ENCODE results near the gene VDAC1. TPM values are rescaled to one million over a fixed set of nuclear protein-coding genes. Genes with fewer than 3 reads are reported as not detected.
"Not testable (repeated sequence)": the region's sequence is repeated elsewhere in the genome, so short reads cannot be mapped to it uniquely, and the experiment has no call there.

VDAC1 gene
- total RNA-seq, 1 donor from 2014 or later = 158 TPM

- Mint-ChIP-seq H3K4me1 (peaks cover 69% of the 10 kb centered on the region), H3K27ac (peak overlapping the region; percentile 86), H3K4me3 (no peak overlapping the region), H3K36me3 (ENCODE audit: low read depth) (peaks cover 65% of the 10 kb centered on the region), H3K9me3 (no peaks in the 10 kb centered on the region), H3K27me3 (no peaks in the 10 kb centered on the region)
- CTCF ChIA-PET = no interaction called here
- TF ChIP-seq CTCF (IDR thresholded peaks at IDR 0.05) = no peak
- no peak for ATAC-seq (ENCODE audit: low read depth)
- no peak for DNase-seq
- POLR2A ChIA-PET = interaction anchor here (3.4 kb wide), 1 partner anchor 9 kb away, joined by 22 read pairs; the partner anchor contains the start of gene C5orf15
- intact Hi-C loops (cut with micrococcal nuclease) = no loop called here
Observed at GRCh38 chr5:133959643-133960042, 45.1 kb downstream of the VDAC1 start.

- Mint-ChIP-seq H3K27me3 (no peaks in the 10 kb centered on the region), H3K4me1 (peaks cover 58% of the 10 kb centered on the region), H3K36me3 (ENCODE audit: low read depth) (peaks cover 57% of the 10 kb centered on the region), H3K9me3 (no peaks in the 10 kb centered on the region), H3K27ac (peak overlapping the region; percentile 86), H3K4me3 (peak overlapping the region; percentile 56)
- intact Hi-C loops (cut with micrococcal nuclease) = loop anchor here (1.0 kb wide), 2 partner anchors 11 to 22 kb away; partner anchors contain the start of gene C5orf15
- ChIA-PET CTCF (interaction anchor here (1.2 to 1.4 kb wide), 3 partner anchors 12 to 82 kb away, joined by 3 read pairs; no protein-coding TSS in a partner anchor), POLR2A (interaction anchor here (1.0 to 3.4 kb wide), 7 partner anchors 11 to 219 kb away, joined by 3 to 22 read pairs (median 4); partner anchors contain the start of genes C5orf15 and SKP1)
- ATAC-seq (ENCODE audit: low read depth) (peak; percentile 82), DNase-seq (no peak)
- no peak for TF ChIP-seq CTCF (IDR thresholded peaks at IDR 0.05)
Observed at GRCh38 chr5:133957591-133957990, 47.2 kb downstream of the VDAC1 start.

GRCh38 chr5:133957080-133957479 is 47.7 kb downstream of the VDAC1 start:
- POLR2A ChIA-PET = interaction anchor here (0.7 to 3.4 kb wide), 8 partner anchors 12 to 1087 kb away, joined by 3 to 22 read pairs (median 4); partner anchors contain the start of genes C5orf15 and SKP1
- no peaks in the 10 kb centered on the region for H3K27me3 Mint-ChIP-seq

GRCh38 chr5:133956196-133956595 is 48.6 kb downstream of the VDAC1 start:
- DNase-seq; H3K9me3 Mint-ChIP-seq; H3K4me3 Mint-ChIP-seq; ATAC-seq (ENCODE audit: low read depth); H3K27me3 Mint-ChIP-seq; intact Hi-C loops (cut with micrococcal nuclease): not testable (repeated sequence)
- ChIA-PET CTCF (interaction anchor here (1.3 kb wide), 1 partner anchor 11 kb away, joined by 3 read pairs; no protein-coding TSS in a partner anchor), POLR2A (interaction anchor here (1.3 to 3.4 kb wide), 2 partner anchors 13 to 21 kb away, joined by 4 to 22 read pairs; partner anchors contain the start of gene C5orf15)
- Mint-ChIP-seq H3K36me3 (ENCODE audit: low read depth) (peaks cover 52% of the 10 kb centered on the region), H3K27ac (peak overlapping the region; percentile 86), H3K4me1 (peaks cover 50% of the 10 kb centered on the region)

More at GRCh38 chr5:133957080-133957479, 47.7 kb downstream of the VDAC1 start:
- DNase-seq = no peak
- peaks cover 53% of the 10 kb centered on the region for H3K4me1 Mint-ChIP-seq
- CTCF ChIA-PET = interaction anchor here (1.3 to 1.4 kb wide), 2 partner anchors 12 to 82 kb away, joined by 3 read pairs; no protein-coding TSS in a partner anchor
- H3K9me3 Mint-ChIP-seq = no peaks in the 10 kb centered on the region
- peaks cover 52% of the 10 kb centered on the region for H3K36me3 Mint-ChIP-seq (ENCODE audit: low read depth)
- intact Hi-C loops (cut with micrococcal nuclease) = loop anchor here (1.0 kb wide), 2 partner anchors 11 to 22 kb away; partner anchors contain the start of gene C5orf15
- H3K4me3 Mint-ChIP-seq = peak overlapping the region; percentile 56
- ATAC-seq (ENCODE audit: low read depth) = peak; percentile 26
- no peak for TF ChIP-seq CTCF (IDR thresholded peaks at IDR 0.05)
- H3K27ac Mint-ChIP-seq = peak overlapping the region; percentile 86

GRCh38 chr5:133953568-133954145 is 51.1 kb downstream of the VDAC1 start:
- POLR2A ChIA-PET = interaction anchor here (1.4 kb wide), 1 partner anchor 16 kb away, joined by 4 read pairs; no protein-coding TSS in a partner anchor
- CTCF ChIA-PET = interaction anchor here (1.1 kb wide), 1 partner anchor 23 kb away, joined by 3 read pairs; no protein-coding TSS in a partner anchor
- Mint-ChIP-seq H3K27me3 (no peaks in the 10 kb centered on the region), H3K4me1 (peaks cover 29% of the 10 kb centered on the region), H3K36me3 (ENCODE audit: low read depth) (peaks cover 37% of the 10 kb centered on the region), H3K9me3 (no peaks in the 10 kb centered on the region), H3K4me3 (no peak overlapping the region), H3K27ac (peak overlapping the region; percentile 16)
- intact Hi-C loops (cut with micrococcal nuclease) = no loop called here
- ATAC-seq (ENCODE audit: low read depth) (no peak), DNase-seq (no peak)
- no peak for TF ChIP-seq CTCF (IDR thresholded peaks at IDR 0.05)

Data from activated B cell treated with CpG ODN at 0.5 μM for 24 hours (primary cell).